ENCODE data around the gene GRIK5. TPM values are rescaled to one million over a fixed set of nuclear protein-coding genes. Genes with fewer than 3 reads are reported as not detected.

GRIK5 gene
- total RNA-seq, 1 experiment from 2014 or later: not detected

- no peak overlapping the region for H3K4me3 ChIP-seq
- no peaks in the 10 kb centered on the region; the same call in 1 of the 2 replicates for H3K27me3 ChIP-seq
- H3K36me3 ChIP-seq: no peaks in the 10 kb centered on the region
- no peaks in the 10 kb centered on the region for H3K9me3 ChIP-seq
- DNase-seq: no peak
Observed at GRCh38 chr19:41971363-41971762, 98.6 kb downstream of the GRIK5 start.

- no peak for DNase-seq
- Histone ChIP-seq H3K27me3 (no peaks in the 10 kb centered on the region; the same call in 1 of the 2 replicates), H3K36me3 (no peaks in the 10 kb centered on the region), H3K4me3 (no peak overlapping the region), H3K9me3 (no peaks in the 10 kb centered on the region)
Observed at GRCh38 chr19:41969772-41970458, 100.1 kb downstream of the GRIK5 start.

DNA sequence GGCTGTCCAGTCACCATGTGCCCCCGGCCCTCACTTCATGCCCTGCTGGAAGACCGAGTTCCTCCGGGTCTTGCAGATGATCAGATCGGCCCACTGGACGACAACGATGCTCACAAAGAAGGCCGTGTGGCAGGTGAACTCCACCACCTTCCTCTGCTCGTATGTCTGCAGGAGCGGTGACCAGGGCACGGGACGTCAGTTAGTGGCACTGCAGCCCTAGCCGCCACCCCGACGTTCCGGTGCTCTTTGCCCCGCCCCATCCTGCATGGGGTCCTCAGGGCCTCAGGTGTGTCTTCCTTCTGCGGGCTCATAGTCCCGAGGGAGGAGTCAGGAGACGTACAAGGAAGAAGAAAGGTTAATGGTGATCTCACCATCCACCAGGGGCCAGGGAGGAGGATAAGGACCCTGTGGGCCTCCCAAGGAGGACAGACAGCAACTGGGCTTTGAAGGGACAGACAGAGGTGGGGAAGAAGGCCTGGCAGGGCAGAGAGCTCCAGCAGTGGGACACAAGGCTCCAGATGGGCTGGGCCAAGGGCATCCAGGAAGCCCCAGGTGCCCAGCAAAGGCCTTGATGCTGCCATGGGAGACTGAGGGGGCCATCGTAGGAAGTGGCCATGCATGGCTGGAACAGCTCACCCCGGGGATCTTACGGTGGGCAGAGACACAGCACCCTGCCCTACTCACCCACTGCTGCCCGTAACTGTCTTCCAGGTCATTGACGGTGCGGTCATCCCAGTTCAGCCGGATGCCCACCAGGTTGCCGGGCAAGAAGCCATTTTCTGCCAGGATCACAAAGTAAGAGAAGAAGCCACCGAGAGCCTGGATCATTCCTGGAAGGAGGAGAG, 101.0 kb downstream of the GRIK5 start:
- Histone ChIP-seq H3K4me3 (no peak overlapping the region), H3K9me3 (no peaks in the 10 kb centered on the region), H3K36me3 (no peaks in the 10 kb centered on the region), H3K27me3 (no peaks in the 10 kb centered on the region; the same call in 1 of the 2 replicates)
- DNase-seq: no peak

GRCh38 chr19:41967054-41967783, 102.8 kb downstream of the GRIK5 start:
- H3K4me3 ChIP-seq: no peak overlapping the region
- no peaks in the 10 kb centered on the region for H3K36me3 ChIP-seq
- DNase-seq: no peak
- no peaks in the 10 kb centered on the region; the same call in 1 of the 2 replicates for H3K27me3 ChIP-seq
- H3K9me3 ChIP-seq: no peaks in the 10 kb centered on the region

DNA sequence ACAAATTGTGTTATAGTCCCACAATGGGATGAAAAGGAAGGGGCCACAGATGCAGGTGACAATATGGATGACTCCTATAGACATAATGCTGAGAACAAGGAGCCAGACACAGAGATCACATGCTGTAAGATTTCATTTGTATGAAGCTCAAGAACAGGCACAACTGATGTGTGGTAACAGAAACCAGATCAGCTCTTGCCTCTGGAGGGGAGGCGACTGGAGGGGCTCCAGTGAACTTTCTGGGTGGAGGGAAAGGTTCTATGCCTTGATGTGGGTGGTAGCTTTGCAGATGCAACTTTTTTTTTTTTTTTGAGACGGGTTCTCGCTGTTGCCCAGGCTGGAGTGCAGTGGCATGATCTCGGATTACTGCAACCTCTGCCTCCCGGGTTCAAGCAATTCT, 104.9 kb downstream of the GRIK5 start:
- no peaks in the 10 kb centered on the region for H3K36me3 ChIP-seq
- H3K4me3 ChIP-seq: no peak overlapping the region
- no peak for DNase-seq
- H3K27me3 ChIP-seq: no peaks in the 10 kb centered on the region
- no peaks in the 10 kb centered on the region for H3K9me3 ChIP-seq

- no peak for DNase-seq
- Histone ChIP-seq H3K36me3 (peaks cover 7% of the 10 kb centered on the region), H3K4me3 (no peak overlapping the region), H3K9me3 (no peaks in the 10 kb centered on the region), H3K27me3 (no peaks in the 10 kb centered on the region)
Observed at GRCh38 chr19:41960973-41961372, 109.0 kb downstream of the GRIK5 start.

- peak; percentile 92 for DNase-seq
- H3K27me3 ChIP-seq: no peaks in the 10 kb centered on the region
- H3K36me3 ChIP-seq: peaks cover 7% of the 10 kb centered on the region
- H3K4me3 ChIP-seq: peak within 1 kb of the TSS; percentile 88
- H3K9me3 ChIP-seq: no peaks in the 10 kb centered on the region
Observed at GRCh38 chr19:41959056-41960053, 110.7 kb downstream of the GRIK5 start, which contains the start of gene RABAC1. Gene RABAC1, minus strand, starts transcription at chr19:41959321. Its CDS starts 29 bp downstream, at chr19:41959292.

DNA sequence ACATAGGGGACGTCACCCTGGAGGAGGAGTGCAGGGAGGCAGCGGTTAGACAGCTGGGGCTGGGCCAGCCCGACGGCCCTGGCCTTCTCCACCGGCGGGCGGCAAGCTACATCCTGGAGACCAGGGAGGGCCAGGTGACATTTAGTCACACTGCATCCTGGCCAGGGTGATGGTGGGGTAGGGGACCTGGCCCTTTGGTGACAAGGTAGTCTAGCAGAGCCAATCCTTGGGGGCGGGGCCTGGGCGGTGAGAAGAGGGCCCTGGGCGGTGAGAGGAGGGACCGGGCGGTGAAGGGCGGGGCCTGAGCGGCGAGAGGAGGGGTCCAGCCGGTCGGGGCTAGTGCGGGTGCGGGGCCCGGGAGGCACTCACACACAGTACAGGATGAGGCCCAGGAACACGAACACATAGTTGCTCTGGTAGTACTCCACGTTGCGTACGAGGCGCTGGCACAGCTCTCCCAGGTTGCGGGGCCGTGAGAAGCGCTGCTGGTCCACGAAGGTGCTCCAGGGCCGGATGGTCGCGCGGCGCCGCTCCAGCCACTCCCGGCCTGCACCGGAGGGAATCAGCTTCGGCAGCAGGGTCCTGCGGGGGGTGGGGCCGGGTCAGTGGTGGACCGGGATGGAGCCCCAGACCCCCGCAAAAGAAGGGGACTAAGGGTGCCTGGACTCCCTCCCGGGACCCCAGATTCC, 111.5 kb downstream of the GRIK5 start:
- Histone ChIP-seq H3K27me3 (no peaks in the 10 kb centered on the region), H3K4me3 (peak overlapping the region; percentile 88), H3K9me3 (no peaks in the 10 kb centered on the region), H3K36me3 (peaks cover 7% of the 10 kb centered on the region)
- peak; percentile 81 for DNase-seq

DNA sequence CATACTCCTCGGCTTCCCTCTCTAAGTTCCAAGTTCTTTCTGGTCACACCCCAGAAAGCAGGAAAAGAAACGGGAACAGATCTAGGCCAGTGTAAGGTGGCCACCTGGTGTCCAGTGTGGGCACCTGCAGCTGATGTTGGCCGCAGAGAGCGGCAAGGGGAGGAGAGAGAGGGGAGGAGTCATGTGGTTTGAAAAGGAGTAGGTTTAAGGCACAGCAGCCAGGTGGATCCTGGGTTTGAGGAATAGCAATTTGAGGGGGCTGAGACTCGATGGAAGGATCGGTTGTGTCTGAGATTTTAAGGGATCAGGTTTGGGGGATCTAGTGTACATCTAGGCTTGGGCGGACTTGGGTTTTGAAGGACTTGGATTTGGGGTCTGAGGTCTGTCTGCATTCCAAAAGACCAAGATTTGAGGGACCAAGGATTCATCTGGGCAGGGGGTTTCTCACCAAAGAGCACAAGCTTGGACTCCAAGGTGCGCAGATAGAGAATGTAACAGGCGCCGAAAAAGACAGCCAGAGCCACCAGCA, 112.1 kb downstream of the GRIK5 start:
- Histone ChIP-seq H3K4me3 (peak overlapping the region; percentile 88), H3K36me3 (peaks cover 7% of the 10 kb centered on the region), H3K27me3 (no peaks in the 10 kb centered on the region), H3K9me3 (no peaks in the 10 kb centered on the region)
- peak; percentile 69 for DNase-seq

DNA sequence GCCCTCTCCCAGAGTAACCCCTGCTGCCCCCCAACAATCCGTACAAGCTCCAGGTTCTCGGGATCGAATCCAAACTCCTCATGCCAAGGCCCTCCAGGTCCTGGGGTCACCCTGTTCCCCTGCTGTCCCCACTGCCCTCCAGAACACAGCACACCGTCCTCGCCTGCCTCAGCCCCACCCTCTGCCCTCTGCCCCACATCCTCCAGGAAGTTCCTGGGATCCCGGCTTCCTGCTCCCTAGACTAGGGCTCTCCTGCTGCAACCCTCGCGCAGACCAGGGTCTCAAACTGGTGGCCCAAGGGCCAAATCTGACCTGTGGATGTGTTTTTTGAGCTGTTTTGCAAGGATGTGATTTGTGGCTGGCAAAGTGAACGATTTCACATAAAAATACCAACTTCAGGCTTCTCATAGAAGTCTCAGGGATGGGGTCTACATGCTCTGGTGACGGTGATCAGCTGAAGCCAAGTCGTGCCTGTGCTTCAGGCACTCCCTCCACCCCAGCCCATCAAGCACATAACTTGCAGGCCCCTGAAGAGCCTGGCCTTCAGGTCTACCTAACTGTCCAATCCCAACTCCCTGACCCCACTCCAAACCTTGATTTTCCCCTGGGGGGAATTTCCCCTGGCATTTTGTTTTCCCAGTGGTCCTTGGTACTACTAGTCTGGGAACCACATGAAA, 112.7 kb downstream of the GRIK5 start:
- H3K4me3 ChIP-seq: peak overlapping the region; percentile 88
- no peaks in the 10 kb centered on the region for H3K9me3 ChIP-seq
- no peak for DNase-seq

DNA sequence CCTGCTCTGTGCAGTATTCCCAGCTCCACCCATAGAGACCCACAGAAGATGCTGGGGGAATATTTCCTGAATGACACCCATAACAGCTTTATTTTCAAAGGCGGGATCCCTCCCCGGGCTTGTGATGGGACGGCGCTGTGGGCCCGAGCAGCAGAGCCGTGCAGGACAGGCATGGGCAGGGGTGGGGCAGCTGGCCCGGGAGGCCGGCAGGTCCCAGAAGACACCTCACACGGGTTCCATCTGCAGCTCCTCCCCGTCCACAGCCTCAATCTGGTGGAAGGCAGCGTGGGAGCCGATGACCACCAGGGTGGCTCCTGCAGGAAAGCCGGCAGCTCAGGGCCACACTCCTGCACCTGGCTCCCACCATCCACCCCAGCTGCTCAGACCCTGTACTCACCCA, 113.4 kb downstream of the GRIK5 start:
- Histone ChIP-seq H3K36me3 (peaks cover 7% of the 10 kb centered on the region), H3K4me3 (no peak overlapping the region), H3K9me3 (no peaks in the 10 kb centered on the region), H3K27me3 (no peaks in the 10 kb centered on the region)
- DNase-seq: no peak

More for the DNA sequence above, 112.7 kb downstream of the GRIK5 start:
- Histone ChIP-seq H3K36me3 (peaks cover 7% of the 10 kb centered on the region), H3K27me3 (no peaks in the 10 kb centered on the region)

DNA sequence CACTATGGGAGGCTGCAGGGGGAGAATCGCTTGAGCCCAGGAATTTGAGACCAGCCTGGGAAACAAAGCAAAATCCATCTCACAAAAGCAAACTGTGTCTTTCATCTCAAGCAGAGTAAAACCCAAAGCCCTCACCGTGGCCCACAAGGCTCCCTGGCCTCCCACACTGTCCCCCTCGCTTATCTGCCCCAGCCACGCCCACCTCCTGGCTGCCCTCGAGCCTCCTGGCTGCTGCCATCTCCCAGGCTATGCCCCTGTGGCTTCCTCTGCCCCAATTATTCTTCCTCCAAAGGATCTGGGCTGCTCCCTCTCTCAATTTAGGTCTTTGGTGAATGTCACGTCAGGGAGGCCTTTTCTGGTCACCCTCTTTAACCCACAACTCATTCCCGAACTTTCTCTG, 114.5 kb downstream of the GRIK5 start:
- Histone ChIP-seq H3K9me3 (no peaks in the 10 kb centered on the region), H3K4me3 (no peak overlapping the region), H3K36me3 (peaks cover 7% of the 10 kb centered on the region), H3K27me3 (no peaks in the 10 kb centered on the region)
- no peak for DNase-seq

- no peak overlapping the region for H3K4me3 ChIP-seq
- H3K9me3 ChIP-seq: no peaks in the 10 kb centered on the region
- H3K27me3 ChIP-seq: no peaks in the 10 kb centered on the region
- DNase-seq: peak; percentile 60
- no peaks in the 10 kb centered on the region; the same call in 1 of the 2 replicates for H3K36me3 ChIP-seq
Observed at GRCh38 chr19:41951686-41952172, 118.3 kb downstream of the GRIK5 start.
